HepG2 (cell line): ENCODE measurements around the gene GATB. TPM values are rescaled to one million over a fixed set of nuclear protein-coding genes. Genes with fewer than 3 reads are reported as not detected.

ENCODE experiments used
- ATAC-seq: fragments of 200-7000 bp; cut with Tn5 transposase; 3 replicates; pipeline ENCODE4 v1.9.1; 2020; ENCODE audit warnings: mild to moderate bottlenecking, moderate library complexity
- BruUV-seq: library from RNA; stranded (reverse); fragments of 400-500 nt; replicated peaks from 2 replicates; lab custom pipeline; 2021; lab: Mats Ljungman, UMichigan
- CTCF ChIA-PET: fragments of 300-600 bp; formaldehyde crosslinking; extraction: SDS; loops from one replicate; lab custom pipeline; 2021; ENCODE audit warnings: low total read pairs, inconsistent platforms, low intra/inter-chr PET ratio; lab: Yijun Ruan, JAX
- POLR2A ChIA-PET: fragments of 350-600 bp; sonication (Branson Sonifier 250); formaldehyde crosslinking; loops from one replicate; lab custom pipeline; 2020; ENCODE audit warnings: antibody characterized with exemption, inconsistent platforms; lab: Yijun Ruan, JAX
- DNase-seq: peaks from one replicate; pipeline ENCODE4 v3.0.0-alpha.2; 2015; ENCODE audit warnings: low spot score
- FAIRE-seq: peaks from 3 replicates; lab custom pipeline; 2011; peaks lifted over from hg19 to GRCh38; lab: Jason Lieb, UNC
- H2AFZ ChIP-seq: one replicate; pipeline ENCODE4 v1.6.1; 2011; ENCODE audit warnings: low read length, inconsistent platforms
- H3K27ac ChIP-seq: fragments of 300-600 bp; 3 replicates; pipeline ENCODE4 v1.8.0; 2011; ENCODE audit warnings: mixed run types, mild to moderate bottlenecking, mixed read lengths, low read length, inconsistent platforms; ENCODE audit not compliant: insufficient read depth; ENCODE audit errors: extremely low read length
- H3K27me3 ChIP-seq, 2 experiments: fragments of 200-600 bp in 1 of 2; 2 replicates in 1 of 2; 3 replicates in 1 of 2; pipeline versions ENCODE4 v1.6.0 to v1.8.0; 2011; ENCODE audit warnings: low read length in 2 of 2, mild to moderate bottlenecking in 2 of 2, moderate library complexity in 2 of 2, inconsistent platforms in 1 of 2; ENCODE audit not compliant: insufficient read depth in 2 of 2, control insufficient read depth in 1 of 2
- H3K36me3 ChIP-seq, 2 experiments: fragments of 200-600 bp in 1 of 2; replicated peaks in 1 of 2; 2 replicates in 1 of 2; 3 replicates in 1 of 2; pipeline versions ENCODE4 v1.5.1 to v1.8.0; 2011; ENCODE audit warnings: low read length in 2 of 2, inconsistent platforms in 1 of 2; ENCODE audit not compliant: insufficient read depth in 2 of 2, control insufficient read depth in 1 of 2
- H3K4me1 ChIP-seq: 2 replicates; pipeline ENCODE4 v1.5.1; 2012; ENCODE audit warnings: low read length, inconsistent platforms; ENCODE audit not compliant: insufficient read depth
- H3K4me2 ChIP-seq: 2 replicates; pipeline ENCODE4 v1.6.0; 2011; ENCODE audit warnings: low read depth, low read length, inconsistent platforms
- H3K4me3 ChIP-seq, 3 experiments: fragments of 200-600 bp in 1 of 3; sonication (generic), shearing (Covaris generic) in 1 of 3; replicated peaks in 1 of 3; 2 replicates each; pipeline ENCODE4 v1.5.1; 2011 to 2016; ENCODE audit warnings: low read length in 3 of 3, inconsistent platforms in 2 of 3, low read depth in 2 of 3, mild to moderate bottlenecking in 2 of 3, control low read depth in 1 of 3, mixed read lengths in 1 of 3; ENCODE audit not compliant: insufficient read depth in 1 of 3
- H3K79me2 ChIP-seq: one replicate; pipeline ENCODE4 v1.6.1; 2011; ENCODE audit warnings: low read length, inconsistent platforms; ENCODE audit not compliant: insufficient read depth
- H3K9ac ChIP-seq: 2 replicates; pipeline ENCODE4 v1.6.0; 2011; ENCODE audit warnings: mild to moderate bottlenecking, low read depth, low read length, inconsistent platforms; ENCODE audit not compliant: insufficient read depth
- H3K9me3 ChIP-seq: 2 replicates; pipeline ENCODE4 v1.5.1; 2012; ENCODE audit warnings: mild to moderate bottlenecking, low read length
- H4K20me1 ChIP-seq: 2 replicates; pipeline ENCODE4 v1.6.0; 2011; ENCODE audit warnings: inconsistent platforms, mild to moderate bottlenecking, low read length, moderate library complexity; ENCODE audit not compliant: insufficient read depth
- AGO1 ChIP-seq: fragments of 200-400 bp; formaldehyde crosslinking; IDR thresholded peaks from 2 replicates; pipeline ENCODE4 v1.6.1; 2017; ENCODE audit warnings: mild to moderate bottlenecking, low read depth, low read length, moderate library complexity; ENCODE audit not compliant: poor library complexity, severe bottlenecking
- FIP1L1 ChIP-seq: fragments of 200-400 bp; formaldehyde crosslinking; IDR thresholded peaks from 2 replicates; pipeline ENCODE4 v1.6.1; 2018; ENCODE audit warnings: low read depth, mild to moderate bottlenecking, low read length, moderate library complexity, borderline replicate concordance; ENCODE audit not compliant: insufficient read depth
- MTERF4 ChIP-seq: sonication (generic); formaldehyde crosslinking; IDR thresholded peaks from 2 replicates; pipeline ENCODE4 v1.8.0; 2023; ENCODE audit warnings: mild to moderate bottlenecking, missing genetic modification reagents
- PAWR ChIP-seq: sonication (generic); formaldehyde crosslinking; IDR thresholded peaks from 2 replicates; pipeline ENCODE4 v1.4.0; 2020; ENCODE audit warnings: missing genetic modification reagents, mild to moderate bottlenecking, borderline replicate concordance
- POGZ ChIP-seq: sonication (generic); formaldehyde crosslinking; IDR thresholded peaks from 2 replicates; pipeline ENCODE4 v1.4.0; 2020; ENCODE audit warnings: mild to moderate bottlenecking, missing genetic modification reagents
- RBM22 ChIP-seq: fragments of 200-400 bp; formaldehyde crosslinking; optimal IDR thresholded peaks from 2 replicates; pipeline ENCODE3; 2017; ENCODE audit warnings: mild to moderate bottlenecking, low read length, moderate library complexity
- SNRNP70 ChIP-seq: fragments of 200-400 bp; formaldehyde crosslinking; IDR thresholded peaks from 2 replicates; pipeline ENCODE4 v1.6.1; 2017; ENCODE audit warnings: mild to moderate bottlenecking, low read depth, low read length, moderate library complexity
- SP1 ChIP-seq, 2 experiments: fragments of 450-650 bp in 1 of 2; sonication (generic) in 1 of 2; formaldehyde crosslinking in 1 of 2; IDR thresholded peaks; 2 replicates each; pipeline versions ENCODE4 v1.4.0 to v1.6.1; 2016 to 2020; ENCODE audit warnings: missing genetic modification reagents in 1 of 2
- SRF ChIP-seq: IDR thresholded peaks from 2 replicates; pipeline ENCODE4 v1.6.1; 2011; ENCODE audit warnings: mild to moderate bottlenecking, low read depth, low read length, moderate library complexity
- ZBTB42 ChIP-seq: sonication (generic); formaldehyde crosslinking; IDR thresholded peaks from 2 replicates; pipeline ENCODE4 v1.5.0; 2020; ENCODE audit warnings: mild to moderate bottlenecking, missing genetic modification reagents
- ZNF589 ChIP-seq: sonication (generic); formaldehyde crosslinking; conservative IDR thresholded peaks from 2 replicates; pipeline ENCODE4 v1.8.0; 2022; ENCODE audit warnings: mild to moderate bottlenecking, moderate library complexity, missing genetic modification reagents
- ZNF644 ChIP-seq: IDR thresholded peaks from 2 replicates; pipeline ENCODE4 v1.6.1; 2016; ENCODE audit warnings: low read depth
- ZNF781 ChIP-seq: sonication (generic); formaldehyde crosslinking; IDR thresholded peaks from 2 replicates; pipeline ENCODE4 v1.5.1; 2020; ENCODE audit warnings: borderline replicate concordance, mild to moderate bottlenecking, missing genetic modification reagents; ENCODE audit errors: not compliant biosample characterization
- ZNF782 ChIP-seq: sonication (generic); formaldehyde crosslinking; IDR thresholded peaks from 2 replicates; pipeline ENCODE4 v1.4.0; 2020; ENCODE audit warnings: missing genetic modification reagents, mild to moderate bottlenecking, borderline replicate concordance
- ZNF792 ChIP-seq: IDR thresholded peaks from 2 replicates; pipeline ENCODE4 v1.6.1; 2016
- ZNF83 ChIP-seq: sonication (generic); formaldehyde crosslinking; IDR thresholded peaks from 2 replicates; pipeline ENCODE4 v1.4.0; 2020; ENCODE audit warnings: missing genetic modification reagents, mild to moderate bottlenecking, borderline replicate concordance
- ZNF841 ChIP-seq: sonication (generic); formaldehyde crosslinking; IDR thresholded peaks from 2 replicates; pipeline ENCODE4 v1.8.1; 2023; ENCODE audit warnings: missing genetic modification reagents, borderline replicate concordance
- WGBS: methylation state at CpG from one replicate; pipeline ENCODE4 v1.1.6; 2017; ENCODE audit warnings: low lambda C conversion rate; 5-methylcytosine and 5-hydroxymethylcytosine counted together
- in situ Hi-C: cut with HindIII; loops from 2 replicates; pipeline ENCODE4 v1.10.0; 2017; ENCODE audit warnings: low pct_unique_long_range_greater_than_20kb; ENCODE audit not compliant: extremely low pct_ligation_motif_present
- intact Hi-C: fragments of 100-400 bp; cut with micrococcal nuclease; formaldehyde crosslinking; loops from one replicate; pipeline ENCODE4 v1.10.0; 2022; ENCODE audit not compliant: unreplicated experiment
- polyA plus RNA-seq, 8 experiments: library from polyadenylated mRNA; depleted of rRNA in 3 of 8; stranded (reverse) in 7 of 8; unstranded in 1 of 8; fragments of >200 nt; fragmentation: Illumina TruSeq in 4 of 8; extraction: Trizol in 4 of 8; gene quantifications; 2 replicates each; pipeline versions ENCODE4 v1.2.1 to v1.2.3, GENCODE V29; 2011 to 2016; ENCODE audit warnings: low read depth in 4 of 8, missing spikeins in 1 of 8, mixed read lengths in 1 of 8; ENCODE audit not compliant: insufficient read depth in 1 of 8
- total RNA-seq, 5 experiments: library from RNA; depleted of rRNA; stranded (reverse); fragments of >200 nt; fragmentation: Illumina TruSeq; extraction: Trizol; gene quantifications; 2 replicates each; pipeline ENCODE4 v1.2.3, GENCODE V29; 2016; ENCODE audit warnings: low read depth in 1 of 5
- TF ChIP-seq, protein P1 (sequence below): sonication (generic); formaldehyde crosslinking; IDR thresholded peaks from 2 replicates; pipeline ENCODE4 v1.5.0; 2020; ENCODE audit warnings: missing genetic modification reagents, mild to moderate bottlenecking, borderline replicate concordance

Gene GATB
- total and polyA plus RNA-seq, 2 of the 13 experiments (the other 11 are each of a cell fraction or from before 2014, with no cell fraction given) = 32.3 to 32.4 TPM

- TF ChIP-seq MTERF4 (CRISPR knock-in tag) (no peak), FIP1L1 (no peak), PAWR (no peak), ZNF781 (no peak), POGZ (no peak), ZNF782 (CRISPR knock-in tag) (no peak)
- TF ChIP-seq, all 625 proteins: peak for 0
Observed at GRCh38 chr4:151700566-151701316, 60.1 kb downstream of the GATB start (continued).

- intact Hi-C loops = no loop called here
- Histone ChIP-seq H3K27ac (no peak overlapping the region), H3K4me3 (no peak overlapping the region), H2AFZ (no peak overlapping the region), H3K27me3 (no peaks in the 10 kb centered on the region), H3K9me3 (no peaks in the 10 kb centered on the region), H3K79me2 (no peaks in the 10 kb centered on the region), H3K4me2 (no peak overlapping the region), H4K20me1 (no peaks in the 10 kb centered on the region), H3K4me1 (no peaks in the 10 kb centered on the region), H3K36me3 (peaks cover 5 to 13% of the 10 kb centered on the region in 2 experiments; a peak in 3 of 5 replicates), H3K9ac (no peak overlapping the region)
- in situ Hi-C loops = no loop called here
- ATAC-seq (no peak), FAIRE-seq (no peak), DNase-seq (no peak)
- 96% methylated on average over 6 of the region's 6 CpGs for WGBS
- ChIA-PET CTCF (no interaction called here), POLR2A (no interaction called here)
- no TSS peak for BruUV-seq
- TF ChIP-seq ZNF589 (CRISPR knock-in tag) (no peak), AGO1 (no peak), SRF (no peak), ZNF644 (CRISPR knock-in tag) (no peak), SP1 (IDR thresholded peaks at IDR 0.05) (no peak), SP1 (CRISPR knock-in tag; IDR thresholded peaks at IDR 0.05) (no peak), RBM22 (no peak), ZNF792 (no peak), ZNF83 (CRISPR knock-in tag) (no peak), SNRNP70 (no peak), ZNF841 (CRISPR knock-in tag) (no peak), ZBTB42 (CRISPR knock-in tag) (no peak)
- TF ChIP-seq, protein P1, sequence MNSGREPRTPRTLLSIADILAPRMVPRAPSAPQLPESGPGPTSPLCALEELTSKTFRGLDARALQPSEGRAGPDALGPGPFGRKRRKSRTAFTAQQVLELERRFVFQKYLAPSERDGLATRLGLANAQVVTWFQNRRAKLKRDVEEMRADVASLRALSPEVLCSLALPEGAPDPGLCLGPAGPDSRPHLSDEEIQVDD = no peak
Observed at GRCh38 chr4:151698213-151698612, 62.6 kb downstream of the GATB start.
